ENCODE measurements around the gene MAD2L1BP. TPM values are rescaled to one million over a fixed set of nuclear protein-coding genes. Genes with fewer than 3 reads are reported as not detected.

The MAD2L1BP gene
- total and polyA plus RNA-seq, 2 of the 13 experiments (the other 11 are each of a cell fraction or from before 2014, with no cell fraction given), result 54.2 to 55.5 TPM

DNA sequence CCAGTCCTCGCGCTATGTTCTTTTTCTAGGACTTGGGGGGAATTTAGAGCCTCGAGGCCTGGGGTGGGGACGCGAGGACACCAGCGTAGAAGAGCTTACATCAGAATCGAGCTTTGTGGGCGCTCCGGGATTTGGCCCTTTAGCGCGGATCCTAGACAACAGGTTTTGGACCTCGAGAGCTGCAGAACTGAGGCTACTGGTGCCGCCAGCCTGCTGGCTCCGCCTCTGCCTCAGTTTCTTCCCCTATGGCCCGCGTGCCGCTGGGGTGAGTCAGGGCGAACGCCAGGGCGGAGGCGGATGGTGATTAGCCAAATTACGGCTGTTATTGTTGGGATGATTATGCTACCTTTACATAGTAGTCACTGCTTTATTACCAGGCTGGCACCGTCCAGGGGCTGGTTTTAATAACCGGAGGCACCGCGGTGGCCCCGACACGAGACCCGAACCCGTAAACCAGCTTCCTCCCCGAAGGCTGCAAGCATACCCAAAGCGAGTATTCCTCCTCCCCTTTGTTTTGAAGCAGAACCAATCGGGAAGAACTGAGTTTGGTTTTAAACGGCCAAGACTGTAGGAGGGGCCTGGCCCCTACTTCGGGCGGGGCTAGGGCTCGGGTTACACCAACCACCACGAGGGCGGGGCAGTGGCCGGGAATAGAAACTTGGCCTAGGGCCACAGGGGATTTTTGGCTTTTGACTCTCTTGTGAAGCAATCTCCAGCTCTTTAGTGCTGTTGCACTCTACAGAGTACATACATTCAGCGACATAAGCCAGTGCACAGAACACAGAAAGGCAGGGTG is 5.9 kb upstream of the MAD2L1BP start (continued):
- TF ChIP-seq TMF1 (CRISPR knock-in tag; IDR thresholded peaks at IDR 0.05; ENCODE audit: low read depth), result no peak
- TF ChIP-seq, protein P1, sequence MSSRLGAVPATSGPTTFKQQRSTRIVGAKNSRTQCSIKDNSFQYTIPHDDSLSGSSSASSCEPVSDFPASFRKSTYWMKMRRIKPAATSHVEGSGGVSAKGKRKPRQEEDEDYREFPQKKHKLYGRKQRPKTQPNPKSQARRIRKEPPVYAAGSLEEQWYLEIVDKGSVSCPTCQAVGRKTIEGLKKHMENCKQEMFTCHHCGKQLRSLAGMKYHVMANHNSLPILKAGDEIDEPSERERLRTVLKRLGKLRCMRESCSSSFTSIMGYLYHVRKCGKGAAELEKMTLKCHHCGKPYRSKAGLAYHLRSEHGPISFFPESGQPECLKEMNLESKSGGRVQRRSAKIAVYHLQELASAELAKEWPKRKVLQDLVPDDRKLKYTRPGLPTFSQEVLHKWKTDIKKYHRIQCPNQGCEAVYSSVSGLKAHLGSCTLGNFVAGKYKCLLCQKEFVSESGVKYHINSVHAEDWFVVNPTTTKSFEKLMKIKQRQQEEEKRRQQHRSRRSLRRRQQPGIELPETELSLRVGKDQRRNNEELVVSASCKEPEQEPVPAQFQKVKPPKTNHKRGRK (CRISPR knock-in tag; IDR thresholded peaks at IDR 0.05), result no peak
- TF ChIP-seq, protein P2, sequence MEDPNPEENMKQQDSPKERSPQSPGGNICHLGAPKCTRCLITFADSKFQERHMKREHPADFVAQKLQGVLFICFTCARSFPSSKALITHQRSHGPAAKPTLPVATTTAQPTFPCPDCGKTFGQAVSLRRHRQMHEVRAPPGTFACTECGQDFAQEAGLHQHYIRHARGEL (CRISPR knock-in tag; IDR thresholded peaks at IDR 0.05), result no peak
- TF ChIP-seq KMT2B (CRISPR knock-in tag; IDR thresholded peaks at IDR 0.05), result peak; percentile 11; the same call in 1 of the 2 replicates
- TF ChIP-seq ZNF10 (CRISPR knock-in tag; IDR thresholded peaks at IDR 0.05; ENCODE audit: borderline replicate concordance, low read depth), result no peak
- 0 out of 2 replicates have a peak, but pooled peaks have one; percentile 29 for TF ChIP-seq KLF15 (CRISPR knock-in tag; IDR thresholded peaks at IDR 0.05; ENCODE audit: borderline replicate concordance)
- TF ChIP-seq ZNF891 (CRISPR knock-in tag; IDR thresholded peaks at IDR 0.05), result no peak
- peak; percentile 78 for TF ChIP-seq NFYC (CRISPR knock-in tag; IDR thresholded peaks at IDR 0.05)
- no peak; the same call in 1 of the 2 replicates for TF ChIP-seq ZNF460 (CRISPR knock-in tag; IDR thresholded peaks at IDR 0.05; ENCODE audit: borderline replicate concordance)
- TF ChIP-seq, protein P3, sequence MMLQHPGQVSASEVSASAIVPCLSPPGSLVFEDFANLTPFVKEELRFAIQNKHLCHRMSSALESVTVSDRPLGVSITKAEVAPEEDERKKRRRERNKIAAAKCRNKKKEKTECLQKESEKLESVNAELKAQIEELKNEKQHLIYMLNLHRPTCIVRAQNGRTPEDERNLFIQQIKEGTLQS (CRISPR knock-in tag; IDR thresholded peaks at IDR 0.05), result no peak; the same call in 1 of the 2 replicates
- no peak for TF ChIP-seq JUN (CRISPR knock-in tag; IDR thresholded peaks at IDR 0.05)
- TF ChIP-seq ZNF768 (CRISPR knock-in tag; IDR thresholded peaks at IDR 0.05), result peak; percentile 11; the same call in 1 of the 2 replicates
- no peak for TF ChIP-seq PCBP1 (IDR thresholded peaks at IDR 0.05; ENCODE audit: borderline replicate concordance, low read depth, low read length)
- TF ChIP-seq, protein P4, sequence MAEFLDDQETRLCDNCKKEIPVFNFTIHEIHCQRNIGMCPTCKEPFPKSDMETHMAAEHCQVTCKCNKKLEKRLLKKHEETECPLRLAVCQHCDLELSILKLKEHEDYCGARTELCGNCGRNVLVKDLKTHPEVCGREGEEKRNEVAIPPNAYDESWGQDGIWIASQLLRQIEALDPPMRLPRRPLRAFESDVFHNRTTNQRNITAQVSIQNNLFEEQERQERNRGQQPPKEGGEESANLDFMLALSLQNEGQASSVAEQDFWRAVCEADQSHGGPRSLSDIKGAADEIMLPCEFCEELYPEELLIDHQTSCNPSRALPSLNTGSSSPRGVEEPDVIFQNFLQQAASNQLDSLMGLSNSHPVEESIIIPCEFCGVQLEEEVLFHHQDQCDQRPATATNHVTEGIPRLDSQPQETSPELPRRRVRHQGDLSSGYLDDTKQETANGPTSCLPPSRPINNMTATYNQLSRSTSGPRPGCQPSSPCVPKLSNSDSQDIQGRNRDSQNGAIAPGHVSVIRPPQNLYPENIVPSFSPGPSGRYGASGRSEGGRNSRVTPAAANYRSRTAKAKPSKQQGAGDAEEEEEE (CRISPR knock-in tag; IDR thresholded peaks at IDR 0.05; ENCODE audit: borderline replicate concordance), result 0 out of 2 replicates have a peak, but pooled peaks have one; percentile 56
- TF ChIP-seq ZFP1 (CRISPR knock-in tag; IDR thresholded peaks at IDR 0.05), result no peak; the same call in none of the 2 replicates
- TF ChIP-seq KDM4B (CRISPR knock-in tag; IDR thresholded peaks at IDR 0.05), result peak; percentile 79; the same call in 1 of the 2 replicates
- TF ChIP-seq, protein P5, sequence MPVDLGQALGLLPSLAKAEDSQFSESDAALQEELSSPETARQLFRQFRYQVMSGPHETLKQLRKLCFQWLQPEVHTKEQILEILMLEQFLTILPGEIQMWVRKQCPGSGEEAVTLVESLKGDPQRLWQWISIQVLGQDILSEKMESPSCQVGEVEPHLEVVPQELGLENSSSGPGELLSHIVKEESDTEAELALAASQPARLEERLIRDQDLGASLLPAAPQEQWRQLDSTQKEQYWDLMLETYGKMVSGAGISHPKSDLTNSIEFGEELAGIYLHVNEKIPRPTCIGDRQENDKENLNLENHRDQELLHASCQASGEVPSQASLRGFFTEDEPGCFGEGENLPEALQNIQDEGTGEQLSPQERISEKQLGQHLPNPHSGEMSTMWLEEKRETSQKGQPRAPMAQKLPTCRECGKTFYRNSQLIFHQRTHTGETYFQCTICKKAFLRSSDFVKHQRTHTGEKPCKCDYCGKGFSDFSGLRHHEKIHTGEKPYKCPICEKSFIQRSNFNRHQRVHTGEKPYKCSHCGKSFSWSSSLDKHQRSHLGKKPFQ (CRISPR knock-in tag; IDR thresholded peaks at IDR 0.05; ENCODE audit: insufficient replicate concordance), result no peak
- TF ChIP-seq TEAD3 (CRISPR knock-in tag; optimal IDR thresholded peaks at IDR 0.05; ENCODE audit: borderline replicate concordance), result peak; percentile 12
- TF ChIP-seq, protein P6, sequence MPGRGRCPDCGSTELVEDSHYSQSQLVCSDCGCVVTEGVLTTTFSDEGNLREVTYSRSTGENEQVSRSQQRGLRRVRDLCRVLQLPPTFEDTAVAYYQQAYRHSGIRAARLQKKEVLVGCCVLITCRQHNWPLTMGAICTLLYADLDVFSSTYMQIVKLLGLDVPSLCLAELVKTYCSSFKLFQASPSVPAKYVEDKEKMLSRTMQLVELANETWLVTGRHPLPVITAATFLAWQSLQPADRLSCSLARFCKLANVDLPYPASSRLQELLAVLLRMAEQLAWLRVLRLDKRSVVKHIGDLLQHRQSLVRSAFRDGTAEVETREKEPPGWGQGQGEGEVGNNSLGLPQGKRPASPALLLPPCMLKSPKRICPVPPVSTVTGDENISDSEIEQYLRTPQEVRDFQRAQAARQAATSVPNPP (CRISPR knock-in tag; IDR thresholded peaks at IDR 0.05), result no peak; the same call in 1 of the 2 replicates
